Measurements from ENCODE around the gene SLC6A6.

Gene SLC6A6

DNA sequence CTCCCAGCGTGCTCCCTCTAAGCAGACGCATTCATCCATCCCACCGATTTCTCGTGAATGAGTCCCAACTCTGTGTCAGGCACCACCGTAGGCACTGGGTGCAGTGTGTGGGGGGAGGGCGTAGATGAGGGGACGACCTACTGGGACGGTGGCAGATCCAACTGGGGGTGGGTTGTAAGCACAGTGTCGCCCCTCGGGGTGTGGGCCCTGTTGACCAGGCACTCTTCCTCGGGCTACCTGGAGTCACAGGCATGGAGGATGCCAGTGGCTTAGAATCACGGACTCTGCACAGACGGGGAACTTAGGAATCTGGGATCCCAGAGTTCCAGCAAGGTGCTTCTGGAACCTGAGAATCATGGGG, 66.2 kb downstream of the SLC6A6 start:
- ATAC-seq (ENCODE audit: insufficient read depth, low read depth) = no peak

GRCh38 chr3:14470461-14470860, 68.1 kb downstream of the SLC6A6 start:
- ATAC-seq (ENCODE audit: insufficient read depth, low read depth) (no peak), DNase-seq (no peak)
- no peak overlapping the region for H3K4me3 ChIP-seq (ENCODE audit: low read depth in 1 of 2, low read length in 2 of 2)
- H4K20me1 ChIP-seq (ENCODE audit: insufficient read depth, low read length) = peaks cover 5% of the 10 kb centered on the region; the same call in 1 of the 2 replicates
- H3K27ac ChIP-seq (ENCODE audit: low read length) = no peak overlapping the region
- H3K4me2 ChIP-seq (ENCODE audit: insufficient read depth, low read length) = no peak overlapping the region
- H3K27me3 ChIP-seq (ENCODE audit: insufficient read depth, low read length, poor library complexity) = no peaks in the 10 kb centered on the region
- H3K79me2 ChIP-seq (ENCODE audit: insufficient read depth, low read length) = no peaks in the 10 kb centered on the region
- H2AFZ ChIP-seq (ENCODE audit: low read depth, low read length) = no peak overlapping the region
- H3K36me3 ChIP-seq (ENCODE audit: insufficient read depth, low read length) = peaks cover 32% of the 10 kb centered on the region
- no peak overlapping the region for H3K9ac ChIP-seq (ENCODE audit: low read depth, low read length)
- H3K9me3 ChIP-seq (ENCODE audit: insufficient read depth, low read length, severe bottlenecking) = no peaks in the 10 kb centered on the region
- TF ChIP-seq CTCF (IDR thresholded peaks at IDR 0.05; ENCODE audit: borderline replicate concordance, extremely low read depth, low read length, poor library complexity, severe bottlenecking) (no peak), EZH2 (IDR thresholded peaks at IDR 0.05; ENCODE audit: borderline replicate concordance, low read depth, low read length, severe bottlenecking) (no peak)
- no peaks in the 10 kb centered on the region for H3K4me1 ChIP-seq (ENCODE audit: insufficient read depth, low read length)

More for the DNA sequence above, 66.2 kb downstream of the SLC6A6 start:
- H2AFZ ChIP-seq (ENCODE audit: low read depth, low read length) = no peak overlapping the region
- H3K9me3 ChIP-seq (ENCODE audit: insufficient read depth, low read length, severe bottlenecking) = no peaks in the 10 kb centered on the region
- H4K20me1 ChIP-seq (ENCODE audit: insufficient read depth, low read length) = peaks cover 5% of the 10 kb centered on the region; the same call in 1 of the 2 replicates
- no peaks in the 10 kb centered on the region for H3K4me1 ChIP-seq (ENCODE audit: insufficient read depth, low read length)
- no peak for TF ChIP-seq EZH2 (IDR thresholded peaks at IDR 0.05; ENCODE audit: borderline replicate concordance, low read depth, low read length, severe bottlenecking)
- TF ChIP-seq CTCF (IDR thresholded peaks at IDR 0.05; ENCODE audit: borderline replicate concordance, extremely low read depth, low read length, poor library complexity, severe bottlenecking) = no peak
- no peak overlapping the region for H3K27ac ChIP-seq (ENCODE audit: low read length)
- H3K27me3 ChIP-seq (ENCODE audit: insufficient read depth, low read length, poor library complexity) = no peaks in the 10 kb centered on the region
- no peak overlapping the region for H3K4me3 ChIP-seq (ENCODE audit: low read depth in 1 of 2, low read length in 2 of 2)
- H3K4me2 ChIP-seq (ENCODE audit: insufficient read depth, low read length) = no peak overlapping the region
- peaks cover 36% of the 10 kb centered on the region for H3K36me3 ChIP-seq (ENCODE audit: insufficient read depth, low read length)
- H3K79me2 ChIP-seq (ENCODE audit: insufficient read depth, low read length) = no peaks in the 10 kb centered on the region
- DNase-seq = no peak
- H3K9ac ChIP-seq (ENCODE audit: low read depth, low read length) = no peak overlapping the region

DNA sequence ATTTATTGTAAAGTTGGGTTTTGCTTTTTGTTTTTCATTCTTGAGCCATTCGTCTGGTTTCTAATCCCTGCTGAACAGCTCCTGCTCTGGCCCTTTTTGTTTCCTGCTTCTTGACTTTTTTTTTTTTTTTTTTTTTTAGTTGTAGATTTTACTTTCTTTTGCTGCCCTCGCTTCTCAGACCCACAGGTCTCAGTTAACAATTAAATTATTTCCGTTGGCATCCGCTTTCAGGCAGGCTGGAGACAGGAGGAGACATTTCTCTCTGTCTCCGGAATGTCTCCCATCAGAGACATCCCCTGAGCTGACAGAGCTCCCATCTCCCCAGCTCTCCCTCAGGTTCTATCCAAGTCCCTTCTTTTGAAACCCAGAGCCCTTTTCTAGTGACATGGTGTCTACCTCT, 68.6 kb downstream of the SLC6A6 start:
- Histone ChIP-seq H3K4me1 (ENCODE audit: insufficient read depth, low read length) (no peaks in the 10 kb centered on the region), H3K4me2 (ENCODE audit: insufficient read depth, low read length) (no peak overlapping the region), H3K9ac (ENCODE audit: low read depth, low read length) (no peak overlapping the region), H3K36me3 (ENCODE audit: insufficient read depth, low read length) (peaks cover 32% of the 10 kb centered on the region), H2AFZ (ENCODE audit: low read depth, low read length) (no peak overlapping the region), H3K9me3 (ENCODE audit: insufficient read depth, low read length, severe bottlenecking) (no peaks in the 10 kb centered on the region), H3K27me3 (ENCODE audit: insufficient read depth, low read length, poor library complexity) (no peaks in the 10 kb centered on the region), H3K79me2 (ENCODE audit: insufficient read depth, low read length) (no peaks in the 10 kb centered on the region), H4K20me1 (ENCODE audit: insufficient read depth, low read length) (peaks cover 5% of the 10 kb centered on the region; the same call in 1 of the 2 replicates), H3K27ac (ENCODE audit: low read length) (no peak overlapping the region), H3K4me3 (ENCODE audit: low read depth in 1 of 2, low read length in 2 of 2) (no peak overlapping the region)
- no peak for DNase-seq
- no peak for TF ChIP-seq EZH2 (IDR thresholded peaks at IDR 0.05; ENCODE audit: borderline replicate concordance, low read depth, low read length, severe bottlenecking)
- TF ChIP-seq CTCF (IDR thresholded peaks at IDR 0.05; ENCODE audit: borderline replicate concordance, extremely low read depth, low read length, poor library complexity, severe bottlenecking) = no peak
- no peak for ATAC-seq (ENCODE audit: insufficient read depth, low read depth)

DNA sequence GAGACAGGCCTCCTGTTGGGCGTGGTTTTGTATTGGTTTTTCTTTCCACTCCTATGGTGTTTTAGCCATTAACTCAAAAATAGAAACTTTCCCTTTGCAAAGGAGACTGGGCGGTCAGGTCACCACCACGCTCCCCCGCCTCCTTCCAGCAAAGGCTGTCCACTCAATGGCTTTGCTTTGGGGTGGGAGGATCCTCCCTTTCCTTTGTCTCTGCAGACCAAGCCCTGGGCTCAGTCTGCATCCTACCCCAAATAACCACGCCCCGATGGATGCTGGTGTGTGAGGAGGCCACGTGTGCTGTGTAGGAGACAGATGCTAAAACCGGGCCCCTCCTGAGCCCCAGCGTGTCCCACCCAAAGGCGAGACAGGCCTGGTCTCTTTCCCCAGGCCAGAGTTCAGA, 69.3 kb downstream of the SLC6A6 start:
- no peak for ATAC-seq (ENCODE audit: insufficient read depth, low read depth)
- DNase-seq = no peak
- peaks cover 28% of the 10 kb centered on the region for H3K36me3 ChIP-seq (ENCODE audit: insufficient read depth, low read length)
- no peak overlapping the region for H3K4me2 ChIP-seq (ENCODE audit: insufficient read depth, low read length)
- no peaks in the 10 kb centered on the region for H3K4me1 ChIP-seq (ENCODE audit: insufficient read depth, low read length)
- no peak overlapping the region for H3K27ac ChIP-seq (ENCODE audit: low read length)
- H3K9ac ChIP-seq (ENCODE audit: low read depth, low read length) = no peak overlapping the region
- TF ChIP-seq EZH2 (IDR thresholded peaks at IDR 0.05; ENCODE audit: borderline replicate concordance, low read depth, low read length, severe bottlenecking) (no peak), CTCF (IDR thresholded peaks at IDR 0.05; ENCODE audit: borderline replicate concordance, extremely low read depth, low read length, poor library complexity, severe bottlenecking) (no peak)
- peaks cover 5% of the 10 kb centered on the region; the same call in 1 of the 2 replicates for H4K20me1 ChIP-seq (ENCODE audit: insufficient read depth, low read length)
- no peak overlapping the region for H3K4me3 ChIP-seq (ENCODE audit: low read depth in 1 of 2, low read length in 2 of 2)
- H3K9me3 ChIP-seq (ENCODE audit: insufficient read depth, low read length, severe bottlenecking) = no peaks in the 10 kb centered on the region
- no peaks in the 10 kb centered on the region for H3K27me3 ChIP-seq (ENCODE audit: insufficient read depth, low read length, poor library complexity)
- no peaks in the 10 kb centered on the region for H3K79me2 ChIP-seq (ENCODE audit: insufficient read depth, low read length)
- no peak overlapping the region for H2AFZ ChIP-seq (ENCODE audit: low read depth, low read length)
